Fibroblast of lung (primary cell): ENCODE results near the gene PACRG. TPM values are rescaled to one million over a fixed set of nuclear protein-coding genes. Genes with fewer than 3 reads are reported as not detected.

Source experiments
- DNase-seq, 2 donors: peaks; one replicate each; pipeline versions ENCODE4 v3.0.0 to v3.0.0-alpha.2; 2010; ENCODE audit warnings: low read depth in 2 of 2
- H2AFZ ChIP-seq: 2 replicates; pipeline ENCODE4 v1.5.1; 2012; ENCODE audit warnings: low read length, control low read depth, inconsistent platforms
- H3K27ac ChIP-seq: 2 replicates; pipeline ENCODE4 v1.5.1; 2011; ENCODE audit warnings: low read length, control low read depth; ENCODE audit not compliant: insufficient read depth
- H3K27me3 ChIP-seq: 2 replicates; pipeline ENCODE4 v1.5.1; 2011; ENCODE audit warnings: mild to moderate bottlenecking, low read length; ENCODE audit not compliant: control insufficient read depth, insufficient read depth
- H3K36me3 ChIP-seq: 2 replicates; pipeline ENCODE4 v1.5.1; 2011; ENCODE audit warnings: low read length; ENCODE audit not compliant: control insufficient read depth, insufficient read depth
- H3K4me1 ChIP-seq: 2 replicates; pipeline ENCODE4 v1.5.1; 2011; ENCODE audit warnings: low read length; ENCODE audit not compliant: control insufficient read depth, insufficient read depth; ENCODE audit errors: extremely low read depth
- H3K4me2 ChIP-seq: 2 replicates; pipeline ENCODE4 v1.5.1; 2011; ENCODE audit warnings: low read length, control low read depth; ENCODE audit not compliant: insufficient read depth; ENCODE audit errors: extremely low read depth
- H3K4me3 ChIP-seq, 4 experiments: fragments of 200-600 bp in 1 of 4; sonication (generic) in 1 of 4; replicated peaks in 1 of 4; 2 replicates each; pipeline ENCODE4 v1.5.1; 2011 to 2016; ENCODE audit warnings: low read length in 4 of 4, low read depth in 3 of 4, mild to moderate bottlenecking in 3 of 4, control low read depth in 2 of 4, inconsistent platforms in 1 of 4, mixed read lengths in 1 of 4; ENCODE audit not compliant: insufficient read depth in 1 of 4; ENCODE audit errors: control extremely low read depth in 1 of 4
- H3K79me2 ChIP-seq: 2 replicates; pipeline ENCODE4 v1.5.1; 2012; ENCODE audit warnings: mild to moderate bottlenecking, low read length, inconsistent platforms; ENCODE audit not compliant: control insufficient read depth, insufficient read depth
- H3K9ac ChIP-seq: 2 replicates; pipeline ENCODE4 v1.5.1; 2011; ENCODE audit warnings: mild to moderate bottlenecking, low read length, control low read depth; ENCODE audit not compliant: insufficient read depth
- H3K9me3 ChIP-seq: 2 replicates; pipeline ENCODE4 v1.5.1; 2012; ENCODE audit warnings: low read depth, low read length; ENCODE audit not compliant: control insufficient read depth, insufficient read depth
- H4K20me1 ChIP-seq: 2 replicates; pipeline ENCODE4 v1.5.1; 2011; ENCODE audit warnings: low read length; ENCODE audit not compliant: control insufficient read depth, insufficient read depth; ENCODE audit errors: extremely low read depth
- CTCF ChIP-seq, 2 donors: IDR thresholded peaks in 1 of 2; conservative IDR thresholded peaks in 1 of 2; 1 replicate in 1 of 2; 2 replicates in 1 of 2; pipeline ENCODE4 v1.5.1; 2011 to 2012; ENCODE audit warnings: low read length in 2 of 2, control low read depth in 1 of 2, inconsistent platforms in 1 of 2, low read depth in 1 of 2, mild to moderate bottlenecking in 1 of 2
- EZH2 ChIP-seq: IDR thresholded peaks from 2 replicates; pipeline ENCODE4 v1.5.1; 2012; ENCODE audit warnings: low read length, control low read depth, mild to moderate bottlenecking; ENCODE audit errors: missing control alignments
- polyA plus RNA-seq, 2 donors: library from polyadenylated mRNA; depleted of rRNA in 1 of 2; stranded (reverse) in 1 of 2; unstranded in 1 of 2; fragments of >200 nt; gene quantifications; 2 replicates each; pipeline ENCODE4 v1.2.1, GENCODE V29; 2011 to 2012; ENCODE audit warnings: missing spikeins in 1 of 2
- total RNA-seq: library from RNA; depleted of rRNA; stranded (reverse); fragments of >200 nt; gene quantifications from 2 replicates; pipeline ENCODE4 v1.2.1, GENCODE V29; 2014

Gene PACRG
- total and polyA plus RNA-seq, 2 donors (not counting 1 experiment from before 2014, with no cell fraction given) = 0.30 to 0.66 TPM

DNA sequence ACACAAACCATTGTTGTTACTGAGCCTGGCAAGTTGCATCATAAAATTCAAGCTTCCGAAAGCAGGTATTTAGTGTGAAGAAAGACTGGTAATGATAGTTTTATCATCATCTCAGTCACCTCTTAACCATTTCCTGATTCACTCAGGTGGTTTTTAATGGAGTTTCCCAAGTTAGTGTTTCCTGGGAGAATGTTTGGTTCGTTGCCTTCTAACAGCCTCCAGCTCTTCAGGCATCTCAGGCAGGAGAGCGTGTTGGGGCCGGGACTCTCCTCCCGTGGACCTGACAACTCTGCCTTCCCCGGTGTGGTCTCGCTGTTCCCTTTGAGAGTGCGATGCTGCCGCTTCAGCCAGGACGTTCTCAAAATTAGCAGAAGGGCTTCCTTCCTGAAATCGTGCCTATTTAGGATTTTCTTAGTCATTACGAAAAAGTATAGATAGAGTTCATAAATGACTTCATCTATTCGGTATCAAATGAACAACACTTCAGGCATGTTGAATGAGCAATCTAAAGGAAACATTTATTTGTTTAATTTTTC, 581.8 kb downstream of the PACRG start:
- DNase-seq = peak; percentile 37 to 61
- no peaks in the 10 kb centered on the region for H3K4me1 ChIP-seq
- H3K36me3 ChIP-seq = no peaks in the 10 kb centered on the region
- H3K9me3 ChIP-seq = no peaks in the 10 kb centered on the region
- TF ChIP-seq CTCF (conservative IDR thresholded peaks at IDR 0.05 in 1 of 2, IDR thresholded peaks at IDR 0.05 in 1 of 2; ENCODE audit: low read depth in 1 of 2, low read length in 2 of 2) (no peak), EZH2 (no peak)
- no peak overlapping the region for H2AFZ ChIP-seq
- no peaks in the 10 kb centered on the region for H4K20me1 ChIP-seq
- no peaks in the 10 kb centered on the region for H3K79me2 ChIP-seq
- no peak overlapping the region for H3K9ac ChIP-seq
- no peaks in the 10 kb centered on the region for H3K27me3 ChIP-seq
- H3K27ac ChIP-seq = no peak overlapping the region
- H3K4me3 ChIP-seq = no peak overlapping the region
- no peak overlapping the region for H3K4me2 ChIP-seq

DNA sequence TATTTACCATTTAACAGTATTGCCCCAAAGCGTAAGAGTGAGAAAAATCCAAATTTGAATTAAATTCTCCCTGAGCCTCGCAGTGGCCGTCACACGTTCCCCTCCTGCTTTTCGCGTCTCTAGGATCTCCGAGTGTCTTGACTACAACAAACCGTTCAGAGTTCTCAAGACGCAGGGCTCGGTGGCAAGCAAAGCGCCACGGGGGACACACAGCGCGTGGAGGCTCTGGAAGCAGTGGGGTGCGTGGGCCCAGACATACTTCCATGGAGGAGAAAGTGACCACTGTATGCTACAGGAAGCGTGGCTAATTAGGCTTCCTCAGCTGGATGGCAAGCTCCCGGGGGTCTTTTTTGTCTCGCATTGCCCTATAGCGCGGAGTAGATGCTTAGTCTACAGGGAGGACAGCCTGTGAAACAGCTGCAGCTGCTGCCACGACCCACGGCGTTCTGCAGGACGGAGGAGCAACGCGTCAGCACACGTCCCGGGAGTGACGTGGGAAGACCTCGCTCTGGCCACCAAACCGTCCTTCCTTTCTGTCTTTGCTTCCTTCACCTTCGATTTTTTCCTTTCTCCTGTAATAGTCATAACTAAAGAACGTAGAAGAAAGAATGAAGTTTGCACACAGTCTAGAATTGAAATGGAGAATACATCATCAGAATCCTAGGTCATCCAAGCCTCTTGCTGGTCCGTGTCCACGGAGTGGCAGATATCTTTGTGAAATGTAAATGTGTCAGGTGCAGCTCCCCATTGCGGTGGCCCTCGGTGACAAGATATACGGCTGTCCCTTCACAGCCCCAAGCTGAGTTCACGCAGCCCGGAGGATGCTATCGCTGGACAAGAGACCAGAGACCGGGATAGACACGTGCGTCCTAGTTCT, 582.6 kb downstream of the PACRG start:
- H3K9me3 ChIP-seq = no peaks in the 10 kb centered on the region
- no peaks in the 10 kb centered on the region for H3K79me2 ChIP-seq
- H3K4me3 ChIP-seq = no peak overlapping the region
- H3K27ac ChIP-seq = no peak overlapping the region
- H3K4me2 ChIP-seq = no peak overlapping the region
- H3K9ac ChIP-seq = no peak overlapping the region
- no peak for DNase-seq
- no peaks in the 10 kb centered on the region for H3K4me1 ChIP-seq
- H4K20me1 ChIP-seq = no peaks in the 10 kb centered on the region
- H3K27me3 ChIP-seq = no peaks in the 10 kb centered on the region
- no peaks in the 10 kb centered on the region for H3K36me3 ChIP-seq
- H2AFZ ChIP-seq = no peak overlapping the region
- no peak for TF ChIP-seq CTCF (conservative IDR thresholded peaks at IDR 0.05 in 1 of 2, IDR thresholded peaks at IDR 0.05 in 1 of 2; ENCODE audit: low read depth in 1 of 2, low read length in 2 of 2)
- TF ChIP-seq EZH2 = no peak

DNA sequence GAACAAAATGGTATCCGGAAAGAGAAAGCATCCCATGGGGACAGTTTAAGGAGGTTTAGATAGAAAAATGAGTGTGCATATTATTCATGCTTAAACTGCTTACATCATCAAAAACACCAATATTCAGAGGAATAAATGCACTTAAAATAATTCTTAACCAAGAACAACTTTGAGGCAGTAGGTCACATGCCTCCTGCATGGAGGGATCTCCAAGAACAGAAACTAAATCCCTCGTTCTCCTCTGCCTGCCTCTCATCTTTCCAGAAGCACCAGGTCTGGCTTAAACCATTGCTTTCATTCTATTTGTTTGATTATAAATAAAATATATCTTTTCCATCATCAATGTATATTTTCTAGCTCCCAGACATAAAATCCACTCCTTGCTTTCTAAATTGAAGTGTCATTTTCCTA, 583.2 kb downstream of the PACRG start:
- no peaks in the 10 kb centered on the region for H3K27me3 ChIP-seq
- no peak overlapping the region for H3K27ac ChIP-seq
- no peaks in the 10 kb centered on the region for H3K36me3 ChIP-seq
- TF ChIP-seq CTCF (conservative IDR thresholded peaks at IDR 0.05 in 1 of 2, IDR thresholded peaks at IDR 0.05 in 1 of 2; ENCODE audit: low read depth in 1 of 2, low read length in 2 of 2) = no peak
- TF ChIP-seq EZH2 = no peak
- H3K79me2 ChIP-seq = no peaks in the 10 kb centered on the region
- H3K4me3 ChIP-seq = no peak overlapping the region
- no peaks in the 10 kb centered on the region for H3K9me3 ChIP-seq
- H3K9ac ChIP-seq = no peak overlapping the region
- no peak overlapping the region for H2AFZ ChIP-seq
- no peak for DNase-seq
- H4K20me1 ChIP-seq = no peaks in the 10 kb centered on the region
- H3K4me1 ChIP-seq = no peaks in the 10 kb centered on the region
- no peak overlapping the region for H3K4me2 ChIP-seq
